KMS-11 (cell line): ENCODE results near the gene VWA7.
A peak's percentile ranks its signal among the peaks of the same experiment; 100 is the strongest.

Experiments used
- H2AFZ ChIP-seq: fragments of 200-600 bp; sonication (generic); 2 replicates; pipeline ENCODE4 v1.6.1; 2016; ENCODE audit warnings: antibody characterized with exemption, mixed run types, low read depth
- H3K27ac ChIP-seq: fragments of 200-600 bp; sonication (generic); 2 replicates; pipeline ENCODE4 v1.6.1; 2016; ENCODE audit warnings: mild to moderate bottlenecking, mixed run types
- H3K27me3 ChIP-seq: fragments of 200-600 bp; sonication (generic); 2 replicates; pipeline ENCODE4 v1.6.1; 2017; ENCODE audit warnings: mild to moderate bottlenecking, low read depth, mixed run types, moderate library complexity; ENCODE audit not compliant: insufficient read depth
- H3K36me3 ChIP-seq: fragments of 200-600 bp; sonication (generic); 2 replicates; pipeline ENCODE4 v1.6.1; 2017; ENCODE audit warnings: mild to moderate bottlenecking, mixed run types; ENCODE audit not compliant: insufficient read depth
- H3K4me1 ChIP-seq: fragments of 200-600 bp; sonication (generic); 2 replicates; pipeline ENCODE4 v1.6.1; 2016; ENCODE audit warnings: mild to moderate bottlenecking, low read depth, mixed run types; ENCODE audit not compliant: poor library complexity, severe bottlenecking
- H3K4me2 ChIP-seq: fragments of 200-600 bp; sonication (generic); 2 replicates; pipeline ENCODE4 v1.7.0; 2016; ENCODE audit warnings: mild to moderate bottlenecking, mixed run types
- H3K4me3 ChIP-seq: fragments of 200-600 bp; sonication (generic); IDR thresholded peaks from 2 replicates; pipeline ENCODE4 v1.6.1; 2017; ENCODE audit warnings: low read depth, low read length, mixed read lengths; ENCODE audit not compliant: insufficient read depth
- H3K79me2 ChIP-seq: fragments of 200-600 bp; sonication (generic); 2 replicates; pipeline ENCODE4 v1.6.1; 2016; ENCODE audit warnings: low read depth, mixed run types; ENCODE audit not compliant: insufficient read depth
- H3K9ac ChIP-seq: fragments of 200-600 bp; sonication (generic); 2 replicates; pipeline ENCODE4 v1.6.1; 2016; ENCODE audit warnings: mild to moderate bottlenecking, mixed run types
- H4K20me1 ChIP-seq: fragments of 200-600 bp; sonication (generic); 2 replicates; pipeline ENCODE4 v1.6.1; 2016; ENCODE audit warnings: mild to moderate bottlenecking, mixed run types; ENCODE audit not compliant: insufficient read depth
- TF ChIP-seq, protein P1 (sequence below): fragments of 200-600 bp; sonication (generic); conservative IDR thresholded peaks from 2 replicates; pipeline ENCODE4 v1.6.1; 2017; ENCODE audit warnings: low read depth, mild to moderate bottlenecking, antibody characterized with exemption, low read length, moderate library complexity, mixed read lengths

VWA7 gene

DNA sequence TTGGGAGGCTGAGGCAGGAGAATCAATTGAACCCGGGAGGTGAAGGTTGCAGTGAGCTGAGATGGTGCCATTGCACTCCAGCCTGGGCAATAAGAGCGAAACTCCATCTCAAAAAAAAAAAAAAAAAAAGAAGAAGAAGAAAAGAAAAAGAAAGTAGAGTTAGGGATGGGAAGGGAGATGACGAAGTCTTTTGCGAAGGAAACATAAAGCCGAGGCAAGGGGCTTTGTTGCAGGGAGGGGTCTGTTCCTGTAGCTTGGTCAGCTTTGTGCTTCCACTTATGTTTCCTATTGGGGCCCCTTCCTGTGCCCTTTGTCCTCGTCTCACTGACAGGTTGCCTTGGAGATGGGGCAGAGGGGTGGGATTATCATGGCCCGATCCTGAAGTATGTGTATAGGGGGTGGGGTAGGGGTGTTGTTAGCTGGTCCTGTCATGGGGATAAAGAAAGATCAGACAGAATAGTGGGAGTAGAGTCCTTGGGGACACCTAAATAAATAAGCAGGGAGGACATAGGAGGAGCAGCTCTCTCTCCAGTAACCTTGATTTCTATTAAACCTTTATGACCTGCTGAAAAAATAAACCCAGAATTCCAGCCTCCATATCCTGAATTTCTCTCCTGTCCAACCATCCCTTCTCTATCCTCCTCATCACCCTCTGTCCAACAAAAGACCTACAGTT is 39.7 kb downstream of the VWA7 start:
- Histone ChIP-seq H4K20me1 (no peaks in the 10 kb centered on the region), H3K27ac (peak overlapping the region; percentile 100), H3K4me3 (no peak overlapping the region), H3K9ac (peak overlapping the region; percentile 81), H3K4me1 (peaks cover 56% of the 10 kb centered on the region), H3K4me2 (peak overlapping the region; percentile 100), H3K79me2 (peaks cover 51% of the 10 kb centered on the region), H2AFZ (no peak overlapping the region), H3K27me3 (no peaks in the 10 kb centered on the region), H3K36me3 (no peaks in the 10 kb centered on the region)
- TF ChIP-seq, protein P1, sequence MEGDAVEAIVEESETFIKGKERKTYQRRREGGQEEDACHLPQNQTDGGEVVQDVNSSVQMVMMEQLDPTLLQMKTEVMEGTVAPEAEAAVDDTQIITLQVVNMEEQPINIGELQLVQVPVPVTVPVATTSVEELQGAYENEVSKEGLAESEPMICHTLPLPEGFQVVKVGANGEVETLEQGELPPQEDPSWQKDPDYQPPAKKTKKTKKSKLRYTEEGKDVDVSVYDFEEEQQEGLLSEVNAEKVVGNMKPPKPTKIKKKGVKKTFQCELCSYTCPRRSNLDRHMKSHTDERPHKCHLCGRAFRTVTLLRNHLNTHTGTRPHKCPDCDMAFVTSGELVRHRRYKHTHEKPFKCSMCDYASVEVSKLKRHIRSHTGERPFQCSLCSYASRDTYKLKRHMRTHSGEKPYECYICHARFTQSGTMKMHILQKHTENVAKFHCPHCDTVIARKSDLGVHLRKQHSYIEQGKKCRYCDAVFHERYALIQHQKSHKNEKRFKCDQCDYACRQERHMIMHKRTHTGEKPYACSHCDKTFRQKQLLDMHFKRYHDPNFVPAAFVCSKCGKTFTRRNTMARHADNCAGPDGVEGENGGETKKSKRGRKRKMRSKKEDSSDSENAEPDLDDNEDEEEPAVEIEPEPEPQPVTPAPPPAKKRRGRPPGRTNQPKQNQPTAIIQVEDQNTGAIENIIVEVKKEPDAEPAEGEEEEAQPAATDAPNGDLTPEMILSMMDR = no peak

DNA sequence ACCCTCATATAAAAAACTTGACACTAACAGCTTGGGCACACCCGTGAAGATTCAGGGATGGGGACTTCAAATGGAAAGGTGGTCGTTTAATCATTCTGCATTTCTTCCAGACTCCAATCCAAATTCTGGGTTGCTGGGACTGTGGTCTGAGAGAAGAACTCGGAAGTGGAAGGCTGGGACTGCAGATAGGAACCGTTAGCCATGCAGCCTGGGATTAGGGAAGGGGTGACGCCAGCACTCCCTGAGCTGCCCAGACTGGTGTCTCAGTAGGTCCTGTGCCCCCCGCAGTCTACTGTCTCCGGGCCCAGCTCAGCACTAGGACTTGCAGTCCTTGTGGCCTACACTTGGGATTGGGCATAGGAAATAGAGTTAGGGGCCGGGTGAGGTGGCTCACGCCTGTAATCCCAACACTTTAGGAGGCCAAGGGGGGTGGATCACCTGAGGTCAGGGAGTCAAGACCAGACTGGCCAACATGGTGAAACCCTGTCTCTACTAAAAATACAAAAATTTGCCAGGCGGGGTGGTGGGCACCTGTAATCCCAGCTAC is 40.3 kb downstream of the VWA7 start:
- Histone ChIP-seq H2AFZ (peak overlapping the region; percentile 12; the same call in 1 of the 2 replicates), H3K36me3 (no peaks in the 10 kb centered on the region), H3K4me1 (peaks cover 54% of the 10 kb centered on the region), H3K9ac (peak overlapping the region; percentile 81), H3K27me3 (no peaks in the 10 kb centered on the region), H3K79me2 (peaks cover 51% of the 10 kb centered on the region), H4K20me1 (no peaks in the 10 kb centered on the region), H3K4me2 (peak overlapping the region; percentile 100), H3K4me3 (no peak overlapping the region), H3K27ac (peak overlapping the region; percentile 100)
- TF ChIP-seq, protein P1 = no peak

DNA sequence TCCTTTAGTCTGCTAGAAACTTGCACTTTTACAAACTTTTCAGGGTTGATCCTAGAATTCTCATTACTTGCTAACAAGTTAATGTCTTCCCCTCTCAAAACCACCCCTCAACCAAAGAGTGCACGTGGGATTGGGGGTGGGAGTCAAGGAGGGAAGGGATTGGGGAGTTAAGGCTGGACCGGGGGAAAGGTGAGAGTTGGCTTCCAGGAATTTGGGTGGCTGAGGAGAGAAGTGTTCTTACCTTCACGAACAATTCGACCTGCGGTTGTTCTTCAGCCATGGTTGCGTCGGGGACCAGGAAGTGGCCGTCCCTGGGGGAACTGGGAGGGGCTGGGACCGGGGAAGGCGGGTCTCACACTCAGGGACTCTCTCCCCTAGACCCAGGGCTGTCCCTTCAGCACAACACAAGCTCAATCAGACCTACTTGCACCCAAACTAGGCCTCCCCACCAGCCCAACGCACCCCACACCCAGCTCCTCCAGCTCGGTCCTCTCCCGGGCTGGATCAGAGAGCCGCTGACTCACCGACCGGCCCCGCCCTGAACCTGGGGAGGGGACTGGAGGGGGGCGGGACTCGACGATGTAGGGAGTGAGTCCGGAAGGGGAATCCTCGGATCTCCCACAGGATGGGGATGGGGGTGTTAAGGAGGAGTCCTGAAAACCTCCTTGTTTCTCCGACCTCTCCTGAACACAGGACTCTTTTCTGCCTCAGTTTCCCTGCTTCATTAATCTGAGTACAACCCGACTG is 40.9 kb downstream of the VWA7 start, which contains the start of gene CLIC1:
TSS of gene CLIC1 (minus strand) at position 510 of the 747 bp plus-strand sequence. CDS start at position 280, 230 bp downstream.
- no peaks in the 10 kb centered on the region for H3K36me3 ChIP-seq
- H3K4me1 ChIP-seq = peaks cover 48% of the 10 kb centered on the region
- H3K4me2 ChIP-seq = peak within 1 kb of the TSS; percentile 100
- H3K27ac ChIP-seq = peak within 1 kb of the TSS; percentile 100
- peak within 1 kb of the TSS; percentile 81 for H3K9ac ChIP-seq
- peaks cover 45% of the 10 kb centered on the region for H3K79me2 ChIP-seq
- H2AFZ ChIP-seq = peak within 1 kb of the TSS; percentile 12; the same call in 1 of the 2 replicates
- H3K27me3 ChIP-seq = no peaks in the 10 kb centered on the region
- no peaks in the 10 kb centered on the region for H4K20me1 ChIP-seq
- no peak within 1 kb of the TSS for H3K4me3 ChIP-seq
- TF ChIP-seq, protein P1 = no peak

DNA sequence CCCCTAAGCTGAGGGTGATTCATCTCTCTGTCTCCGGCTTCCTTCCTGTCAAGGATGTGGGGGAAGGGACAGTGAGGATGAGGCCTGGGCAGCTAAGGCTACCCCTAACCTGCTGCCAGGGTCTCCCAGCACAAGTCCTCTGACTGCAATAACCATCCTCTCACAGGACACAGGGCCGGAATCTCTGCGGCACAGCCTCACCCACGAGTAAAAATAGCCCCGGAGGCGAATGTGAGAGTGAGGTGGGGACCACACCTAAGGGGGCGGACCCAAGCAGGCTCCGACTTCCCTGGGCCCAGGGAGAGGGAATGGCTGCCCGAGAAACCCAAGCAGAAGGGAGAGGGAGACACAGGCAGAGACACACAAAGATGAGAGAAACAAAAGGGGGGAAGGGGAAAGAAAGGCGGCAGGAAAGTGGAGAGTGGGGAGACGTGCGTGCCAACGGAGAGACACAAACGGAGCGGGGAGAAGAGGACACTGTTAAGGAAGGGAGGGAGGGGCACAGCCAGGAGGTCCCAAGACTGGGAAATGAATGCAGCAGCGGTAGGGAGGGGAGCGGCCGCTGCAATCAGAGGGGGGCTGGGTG is 42.2 kb downstream of the VWA7 start:
- peak overlapping the region; percentile 100 for H3K27ac ChIP-seq
- TF ChIP-seq, protein P1 = no peak
- H3K4me3 ChIP-seq = no peak overlapping the region
- H3K79me2 ChIP-seq = peaks cover 39% of the 10 kb centered on the region
- peak overlapping the region; percentile 81; the same call in 1 of the 2 replicates for H3K9ac ChIP-seq
- H3K4me2 ChIP-seq = peak overlapping the region; percentile 100
- H4K20me1 ChIP-seq = no peaks in the 10 kb centered on the region
- H2AFZ ChIP-seq = no peak overlapping the region
- H3K27me3 ChIP-seq = no peaks in the 10 kb centered on the region
- peaks cover 7% of the 10 kb centered on the region; the same call in 1 of the 2 replicates for H3K36me3 ChIP-seq
- peaks cover 43% of the 10 kb centered on the region for H3K4me1 ChIP-seq
